AG09309 (cell line): Measurements from ENCODE around the gene AGRN.

ENCODE experiments used
- DNase-seq: peaks from one replicate; pipeline ENCODE4 v3.0.0-alpha.2; 2010; ENCODE audit warnings: low read depth
- H3K4me3 ChIP-seq: 2 replicates; pipeline ENCODE4 v1.5.1; 2011; ENCODE audit warnings: mild to moderate bottlenecking, low read depth, low read length, moderate library complexity; ENCODE audit not compliant: control insufficient read depth
- TF ChIP-seq, protein P1 (sequence below): IDR thresholded peaks from 2 replicates; pipeline ENCODE4 v1.5.1; 2011; ENCODE audit warnings: mild to moderate bottlenecking, low read depth, low read length, inconsistent platforms; ENCODE audit not compliant: insufficient read depth, control insufficient read depth; ENCODE audit errors: missing control alignments

Gene AGRN

DNA sequence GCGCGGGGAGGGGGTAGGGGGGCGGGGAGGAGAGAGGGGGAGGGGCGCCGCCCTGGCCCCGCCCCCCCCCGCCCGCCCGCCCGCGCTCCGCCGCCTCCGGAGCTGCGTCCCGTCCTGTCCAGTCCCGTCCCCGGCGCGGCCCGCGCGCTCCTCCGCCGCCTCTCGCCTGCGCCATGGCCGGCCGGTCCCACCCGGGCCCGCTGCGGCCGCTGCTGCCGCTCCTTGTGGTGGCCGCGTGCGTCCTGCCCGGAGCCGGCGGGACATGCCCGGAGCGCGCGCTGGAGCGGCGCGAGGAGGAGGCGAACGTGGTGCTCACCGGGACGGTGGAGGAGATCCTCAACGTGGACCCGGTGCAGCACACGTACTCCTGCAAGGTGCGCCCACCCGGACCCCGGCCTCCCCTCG, at the start of gene AGRN:
Gene AGRN, plus strand, starts transcription at position 121 of the 405 bp plus-strand sequence. Its CDS starts 53 bp downstream, at position 174.
- H3K4me3 ChIP-seq, result peak within 1 kb of the TSS; percentile 52
- DNase-seq, result no peak

DNA sequence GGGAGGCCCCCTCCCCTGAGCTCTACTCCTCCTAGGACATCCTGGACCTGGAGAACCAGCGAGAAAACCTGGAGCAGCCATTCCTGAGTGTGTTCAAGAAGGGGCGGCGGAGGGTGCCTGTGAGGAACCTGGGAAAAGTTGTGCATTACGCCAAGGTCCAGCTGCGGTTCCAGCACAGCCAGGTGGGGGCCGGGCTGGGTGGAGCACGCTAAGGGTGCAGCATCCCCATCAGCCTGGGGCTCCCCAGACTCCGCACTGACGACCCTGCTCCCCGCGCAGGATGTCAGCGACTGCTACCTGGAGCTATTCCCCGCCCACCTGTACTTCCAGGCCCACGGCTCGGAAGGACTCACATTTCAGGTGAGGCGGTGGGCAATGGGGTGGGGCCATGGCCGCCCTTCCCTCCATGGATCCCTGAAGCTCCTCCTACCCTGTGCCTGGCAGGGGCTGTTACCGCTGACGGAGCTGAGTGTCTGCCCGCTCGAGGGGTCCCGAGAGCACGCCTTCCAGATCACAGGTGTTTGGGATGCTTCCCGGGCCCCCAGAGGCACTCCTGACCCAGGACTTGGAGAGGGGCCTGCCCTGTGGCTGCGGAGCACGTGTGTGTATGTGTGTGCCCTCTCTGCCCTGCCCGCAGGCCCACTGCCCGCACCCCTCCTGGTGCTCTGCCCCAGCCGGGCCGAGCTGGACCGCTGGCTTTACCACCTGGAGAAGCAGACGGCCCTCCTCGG, 49.5 kb upstream of the AGRN start:
- TF ChIP-seq, protein P1, sequence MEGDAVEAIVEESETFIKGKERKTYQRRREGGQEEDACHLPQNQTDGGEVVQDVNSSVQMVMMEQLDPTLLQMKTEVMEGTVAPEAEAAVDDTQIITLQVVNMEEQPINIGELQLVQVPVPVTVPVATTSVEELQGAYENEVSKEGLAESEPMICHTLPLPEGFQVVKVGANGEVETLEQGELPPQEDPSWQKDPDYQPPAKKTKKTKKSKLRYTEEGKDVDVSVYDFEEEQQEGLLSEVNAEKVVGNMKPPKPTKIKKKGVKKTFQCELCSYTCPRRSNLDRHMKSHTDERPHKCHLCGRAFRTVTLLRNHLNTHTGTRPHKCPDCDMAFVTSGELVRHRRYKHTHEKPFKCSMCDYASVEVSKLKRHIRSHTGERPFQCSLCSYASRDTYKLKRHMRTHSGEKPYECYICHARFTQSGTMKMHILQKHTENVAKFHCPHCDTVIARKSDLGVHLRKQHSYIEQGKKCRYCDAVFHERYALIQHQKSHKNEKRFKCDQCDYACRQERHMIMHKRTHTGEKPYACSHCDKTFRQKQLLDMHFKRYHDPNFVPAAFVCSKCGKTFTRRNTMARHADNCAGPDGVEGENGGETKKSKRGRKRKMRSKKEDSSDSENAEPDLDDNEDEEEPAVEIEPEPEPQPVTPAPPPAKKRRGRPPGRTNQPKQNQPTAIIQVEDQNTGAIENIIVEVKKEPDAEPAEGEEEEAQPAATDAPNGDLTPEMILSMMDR, result no peak
- H3K4me3 ChIP-seq, result no peak overlapping the region
- DNase-seq, result no peak

More for the DNA sequence above, at the start of gene AGRN:
- TF ChIP-seq, protein P1, result no peak

DNA sequence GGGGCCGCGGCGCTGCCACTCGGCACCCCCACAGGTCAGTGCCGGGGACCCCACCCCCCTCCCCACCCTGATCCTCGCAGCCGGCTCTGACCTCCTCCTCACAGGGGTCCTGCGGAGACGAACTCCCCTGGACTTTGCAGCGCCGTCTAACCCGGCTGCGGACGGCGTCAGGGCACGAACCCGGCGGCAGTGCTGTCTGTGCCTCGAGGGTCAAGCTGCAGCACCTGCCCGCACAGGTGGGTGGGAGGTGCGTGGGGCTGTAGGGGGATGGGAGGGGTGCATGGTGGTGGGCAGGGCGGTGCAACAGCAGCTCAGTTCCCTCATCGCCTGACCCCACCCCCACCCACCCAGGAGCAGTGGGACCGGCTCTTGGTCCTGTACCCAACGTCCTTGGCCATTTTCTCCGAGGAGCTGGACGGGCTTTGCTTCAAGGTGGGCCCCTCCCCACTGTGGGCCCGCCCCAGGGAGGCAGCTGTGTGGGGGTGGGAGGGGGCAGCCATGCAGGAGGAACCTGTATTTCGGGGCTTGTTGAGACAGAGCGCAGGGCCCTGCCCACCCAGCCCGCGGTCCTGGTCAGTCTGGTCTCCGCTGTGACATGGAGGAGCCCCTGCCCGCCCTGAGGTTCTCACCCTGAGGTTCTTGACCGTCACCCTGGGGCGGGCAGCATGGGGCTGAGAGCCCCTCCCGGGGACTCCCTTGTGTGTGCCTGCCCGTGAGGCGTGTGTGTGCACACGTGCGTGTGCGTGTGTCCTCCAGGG, 48.8 kb upstream of the AGRN start:
- no peak overlapping the region for H3K4me3 ChIP-seq
- TF ChIP-seq, protein P1, result no peak

DNA sequence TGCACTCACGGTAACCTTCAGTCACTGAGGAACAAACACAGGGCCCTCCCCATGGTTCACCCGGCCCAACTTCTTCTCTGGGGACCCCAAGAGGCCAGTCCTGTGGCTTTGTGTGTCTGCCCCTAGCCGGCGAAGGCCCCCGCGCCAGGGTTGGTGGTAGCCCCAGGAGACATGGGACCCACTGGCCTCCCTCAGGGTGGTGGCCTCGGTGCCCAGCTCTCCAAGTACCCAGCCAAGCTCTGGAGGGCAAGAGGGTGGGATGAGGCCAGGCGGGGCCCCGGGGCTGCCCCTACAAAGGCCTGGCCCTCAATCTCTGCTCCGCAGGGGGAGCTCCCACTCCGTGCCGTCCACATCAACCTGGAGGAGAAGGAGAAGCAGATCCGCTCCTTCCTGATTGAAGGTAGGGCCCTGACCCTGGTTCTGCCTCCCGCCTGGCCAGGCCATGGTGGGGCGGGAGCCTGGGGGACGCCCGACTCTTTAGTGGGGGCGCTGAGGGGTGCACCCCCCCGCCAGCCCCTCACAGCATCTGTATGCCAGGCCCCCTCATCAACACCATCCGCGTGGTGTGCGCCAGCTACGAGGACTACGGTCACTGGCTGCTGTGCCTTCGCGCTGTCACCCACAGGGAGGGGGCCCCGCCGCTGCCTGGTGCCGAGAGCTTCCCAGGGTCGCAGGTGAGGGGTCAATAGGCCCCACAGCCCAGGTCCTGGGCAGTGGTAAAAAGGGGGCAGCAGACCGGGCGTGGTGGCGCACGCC, 48.0 kb upstream of the AGRN start:
- TF ChIP-seq, protein P1, result no peak
- DNase-seq, result no peak

More for the DNA sequence above, 48.8 kb upstream of the AGRN start:
- DNase-seq, result no peak

DNA sequence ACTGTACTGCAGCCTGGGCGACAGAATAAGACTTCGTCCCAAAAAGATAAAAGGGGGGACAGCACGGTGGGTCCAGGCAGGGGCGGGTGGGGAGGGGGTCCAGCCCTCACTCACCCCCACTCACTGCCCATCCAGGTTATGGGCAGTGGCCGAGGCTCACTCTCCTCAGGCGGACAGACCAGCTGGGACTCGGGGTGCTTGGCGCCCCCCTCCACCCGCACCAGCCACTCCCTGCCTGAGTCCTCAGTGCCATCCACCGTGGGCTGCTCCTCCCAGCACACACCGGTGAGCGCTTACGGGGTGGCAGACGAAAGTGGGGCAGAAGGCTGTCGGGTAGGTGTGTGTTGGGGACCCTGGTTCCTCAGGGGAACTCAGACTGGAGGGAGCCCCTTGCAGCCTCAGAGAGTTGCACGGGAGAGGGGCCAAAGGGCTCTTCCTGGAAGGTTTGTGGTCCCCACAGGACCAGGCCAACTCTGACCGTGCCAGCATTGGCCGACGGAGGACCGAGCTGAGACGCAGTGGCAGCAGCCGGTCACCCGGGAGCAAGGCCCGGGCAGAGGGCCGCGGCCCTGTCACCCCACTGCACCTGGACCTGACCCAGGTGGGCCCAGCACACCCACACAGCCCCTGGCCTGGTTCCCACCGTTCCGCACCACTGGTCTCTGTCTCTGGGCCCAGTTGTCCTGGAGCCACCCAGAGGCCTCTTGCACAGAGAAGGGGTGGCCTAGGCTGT, 47.0 kb upstream of the AGRN start:
- no peak for DNase-seq
- TF ChIP-seq, protein P1, result no peak
- H3K4me3 ChIP-seq, result no peak overlapping the region

More for the DNA sequence above, 48.0 kb upstream of the AGRN start:
- H3K4me3 ChIP-seq, result no peak overlapping the region
